Mucosa of descending colon (tissue), 3 donors: ENCODE results near the gene PDGFD. TPM values are rescaled to one million over a fixed set of nuclear protein-coding genes. Genes with fewer than 3 reads are reported as not detected.

ENCODE experiments used
- ATAC-seq: fragments of 200-7000 bp; cut with Tn5 transposase; one replicate; pipeline ENCODE4 v1.9.1; 2020; ENCODE audit warnings: mild to moderate bottlenecking, moderate library complexity
- DNase-seq, 3 donors: peaks; one replicate each; pipeline ENCODE4 v3.0.0-alpha.2; 2020
- H3K36me3 ChIP-seq: fragments of 200-600 bp; one replicate; pipeline ENCODE4 v1.8.0; 2021; ENCODE audit warnings: low read depth, mild to moderate bottlenecking
- H3K4me1 ChIP-seq: fragments of 200-600 bp; one replicate; pipeline ENCODE4 v1.8.0; 2021; ENCODE audit warnings: low read depth, mild to moderate bottlenecking
- H3K4me3 ChIP-seq: fragments of 200-600 bp; one replicate; pipeline ENCODE4 v1.8.0; 2021; ENCODE audit warnings: mild to moderate bottlenecking
- H3K9me3 ChIP-seq: fragments of 200-600 bp; one replicate; pipeline ENCODE4 v1.8.0; 2021; ENCODE audit warnings: mild to moderate bottlenecking
- intact Hi-C, 2 donors: fragments of 100-400 bp; cut with DNase I in 1 of 2; cut with micrococcal nuclease in 1 of 2; formaldehyde crosslinking; loops; one replicate each; pipeline versions ENCODE4 v1.11.0 to v1.11.1; 2022; cut with DNase I, micrococcal nuclease
- long read RNA-seq, 2 donors: library from polyadenylated mRNA; unstranded; transcript quantifications; one replicate each; pipeline ENCODE4 v2.0.0, GENCODE V29; 2019 to 2021
- total RNA-seq, 3 donors: library from RNA; stranded (reverse); fragmentation: NEBNext Ultra II Directional in 2 of 3; extraction: Animal tissue kit (Norgen Biotek cat#: 25700) in 2 of 3; gene quantifications; one replicate each; pipeline versions ENCODE4 v1.2.1 to v1.2.4, GENCODE V29; 2021 to 2023
- TF ChIP-seq, protein P1 (sequence below): fragments of 200-600 bp; IDR thresholded peaks from one replicate; pipeline ENCODE4 v1.8.0; 2022; ENCODE audit warnings: antibody characterized with exemption, mild to moderate bottlenecking
- donor health status: DM: no; HTN: no; CAD: no; lungs with moderate emphysema.
- donor health status: DM: no; HTN: no; CAD: no.
- donor health status: DM: no; HTN: yes; CAD: no.

Gene PDGFD
- total RNA-seq: 1 to 10 TPM; 3.4 to 6.9 (median 5.7) TPM
- long read RNA-seq, donor 1, transcript PDGFD-202 (7 exons, 3,801 nt): major isoform, 7 of 7 reads
- long read RNA-seq, donor 1, partial matches to known transcripts: 0 of 7 reads
- long read RNA-seq, donor 1, other reads (novel, unspliced or antisense): 0 of 7 reads
- long read RNA-seq, donor 2, partial matches to known transcripts: 0 of 2 reads
- long read RNA-seq, donor 2, other reads (novel, unspliced or antisense): 0 of 2 reads

GRCh38 chr11:104164028-104164520 lies at the start of gene PDGFD:
Gene PDGFD (minus strand): TSS chr11:104164147.
- Histone ChIP-seq H3K36me3 (no peaks in the 10 kb centered on the region), H3K4me3 (no peak within 1 kb of the TSS), H3K9me3 (no peaks in the 10 kb centered on the region), H3K4me1 (peaks cover 9% of the 10 kb centered on the region)
- TF ChIP-seq, protein P1, sequence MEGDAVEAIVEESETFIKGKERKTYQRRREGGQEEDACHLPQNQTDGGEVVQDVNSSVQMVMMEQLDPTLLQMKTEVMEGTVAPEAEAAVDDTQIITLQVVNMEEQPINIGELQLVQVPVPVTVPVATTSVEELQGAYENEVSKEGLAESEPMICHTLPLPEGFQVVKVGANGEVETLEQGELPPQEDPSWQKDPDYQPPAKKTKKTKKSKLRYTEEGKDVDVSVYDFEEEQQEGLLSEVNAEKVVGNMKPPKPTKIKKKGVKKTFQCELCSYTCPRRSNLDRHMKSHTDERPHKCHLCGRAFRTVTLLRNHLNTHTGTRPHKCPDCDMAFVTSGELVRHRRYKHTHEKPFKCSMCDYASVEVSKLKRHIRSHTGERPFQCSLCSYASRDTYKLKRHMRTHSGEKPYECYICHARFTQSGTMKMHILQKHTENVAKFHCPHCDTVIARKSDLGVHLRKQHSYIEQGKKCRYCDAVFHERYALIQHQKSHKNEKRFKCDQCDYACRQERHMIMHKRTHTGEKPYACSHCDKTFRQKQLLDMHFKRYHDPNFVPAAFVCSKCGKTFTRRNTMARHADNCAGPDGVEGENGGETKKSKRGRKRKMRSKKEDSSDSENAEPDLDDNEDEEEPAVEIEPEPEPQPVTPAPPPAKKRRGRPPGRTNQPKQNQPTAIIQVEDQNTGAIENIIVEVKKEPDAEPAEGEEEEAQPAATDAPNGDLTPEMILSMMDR: no peak
- DNase-seq: peak; percentile 55 to 67 (median 62)
- peak; percentile 89 for ATAC-seq
- intact Hi-C loops: no loop called here

DNA sequence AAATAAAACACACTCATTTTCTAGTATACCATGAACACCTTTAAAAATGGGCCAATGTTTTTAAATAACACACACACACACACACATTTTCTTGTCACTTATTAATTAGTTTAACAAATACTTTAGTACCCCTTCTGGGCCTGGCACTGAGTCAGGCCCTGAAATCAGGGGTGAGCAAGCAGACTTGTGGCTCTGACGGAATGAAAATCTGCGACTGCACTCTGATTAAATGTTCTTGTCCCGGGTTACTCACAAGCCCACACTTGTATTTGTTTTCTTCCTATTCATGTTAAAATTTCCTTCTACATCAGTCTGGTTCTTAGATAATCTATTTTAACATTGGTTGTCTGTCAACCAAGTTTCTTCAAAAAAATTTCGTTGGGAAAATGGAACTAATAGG lies 43.0 kb upstream of the PDGFD start:
- Histone ChIP-seq H3K36me3 (no peaks in the 10 kb centered on the region), H3K9me3 (no peaks in the 10 kb centered on the region), H3K4me1 (no peaks in the 10 kb centered on the region), H3K4me3 (no peak overlapping the region)
- ATAC-seq (no peak), DNase-seq (no peak)
- TF ChIP-seq, protein P1: no peak
- intact Hi-C loops: no loop called here

- no peak overlapping the region for H3K4me3 ChIP-seq
- intact Hi-C loops: no loop called here
- DNase-seq (no peak), ATAC-seq (no peak)
- H3K36me3 ChIP-seq: no peaks in the 10 kb centered on the region
- TF ChIP-seq, protein P1: no peak
- H3K9me3 ChIP-seq: no peaks in the 10 kb centered on the region
- no peaks in the 10 kb centered on the region for H3K4me1 ChIP-seq
These were observed 41.9 kb upstream of the PDGFD start for GRCh38 chr11:104205838-104206237.

DNA sequence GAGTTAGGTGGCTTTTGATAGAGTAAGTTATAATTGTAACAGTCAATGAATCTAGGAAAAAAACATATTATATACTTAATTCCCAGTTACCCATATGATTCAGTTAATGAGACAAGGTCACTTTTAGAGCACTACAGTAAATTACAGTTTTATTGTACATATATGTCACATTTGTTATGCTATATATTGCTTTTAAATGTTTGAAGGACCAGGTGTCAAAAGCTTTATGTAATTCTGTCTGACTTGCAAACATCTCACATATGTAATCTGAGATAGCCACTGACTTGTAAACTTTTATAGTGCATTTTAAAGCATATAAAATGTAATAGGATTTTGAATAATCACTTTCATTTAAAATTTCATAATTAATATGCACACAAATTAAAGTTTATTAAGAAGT lies 36.7 kb upstream of the PDGFD start:
- TF ChIP-seq, protein P1: no peak
- DNase-seq (no peak), ATAC-seq (no peak)
- no peak overlapping the region for H3K4me3 ChIP-seq
- intact Hi-C loops: no loop called here
- no peaks in the 10 kb centered on the region for H3K4me1 ChIP-seq
- no peaks in the 10 kb centered on the region for H3K36me3 ChIP-seq
- H3K9me3 ChIP-seq: no peaks in the 10 kb centered on the region

GRCh38 chr11:104199053-104199452 lies 35.1 kb upstream of the PDGFD start:
- intact Hi-C loops: no loop called here
- Histone ChIP-seq H3K4me3 (no peak overlapping the region), H3K9me3 (no peaks in the 10 kb centered on the region), H3K36me3 (no peaks in the 10 kb centered on the region), H3K4me1 (no peaks in the 10 kb centered on the region)
- ATAC-seq: no peak
- TF ChIP-seq, protein P1: no peak
- no peak for DNase-seq
